ENCODE measurements around the gene FZD8.

Gene FZD8

DNA sequence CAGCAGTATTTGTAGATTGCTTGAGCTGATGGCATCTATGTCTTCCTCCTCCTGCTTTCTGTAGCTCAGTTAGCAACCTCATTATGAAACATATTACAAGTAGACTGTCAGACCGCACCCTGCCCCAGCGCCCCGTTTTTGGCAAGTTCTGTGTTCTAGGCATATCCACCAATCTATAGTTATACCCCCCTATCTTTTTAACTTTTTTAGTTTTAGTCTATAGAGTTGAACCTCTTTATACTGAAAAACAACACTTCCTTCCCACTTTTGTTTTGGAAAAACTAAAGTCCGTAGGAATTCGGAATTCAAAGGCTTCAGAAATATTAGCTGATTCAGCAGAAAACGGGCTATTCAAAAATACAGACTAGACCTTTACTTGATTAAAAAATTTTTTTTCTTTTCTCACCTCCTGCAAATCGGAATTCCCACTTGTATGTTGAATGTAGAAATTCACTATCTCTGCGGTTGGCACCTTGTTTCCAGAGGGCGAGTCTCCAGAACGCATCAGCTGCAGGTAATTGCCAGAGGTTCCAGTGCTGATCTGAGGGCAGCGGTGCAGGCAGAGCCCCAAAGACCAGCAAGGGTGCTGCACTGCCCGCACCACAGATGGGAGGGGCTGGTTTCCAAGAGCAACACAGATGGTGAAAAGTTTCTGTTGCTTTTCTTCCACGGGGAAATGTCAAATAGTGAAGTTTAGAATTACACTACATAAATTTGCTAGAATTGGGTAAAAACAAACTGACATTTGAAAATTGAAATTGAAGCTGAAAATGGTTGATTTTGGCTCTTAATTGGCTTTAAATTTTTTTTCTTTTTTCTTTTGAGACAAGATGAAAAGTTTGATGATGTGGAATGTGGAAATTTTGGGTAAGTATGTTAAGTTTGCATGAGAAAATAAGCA lies 2.2 kb upstream of the FZD8 start:
- ATAC-seq = no peak
- TF ChIP-seq CSRNP3 (CRISPR knock-in tag; IDR thresholded peaks at IDR 0.05) (no peak), OSR1 (CRISPR knock-in tag; IDR thresholded peaks at IDR 0.05) (no peak), ZNF8 (CRISPR knock-in tag; IDR thresholded peaks at IDR 0.05) (no peak), BACH2 (CRISPR knock-in tag; IDR thresholded peaks at IDR 0.05; ENCODE audit: borderline replicate concordance) (no peak), PPARA (CRISPR knock-in tag; IDR thresholded peaks at IDR 0.05; ENCODE audit: borderline replicate concordance) (no peak), SNAI2 (CRISPR knock-in tag; IDR thresholded peaks at IDR 0.05) (no peak), ZFP3 (CRISPR knock-in tag; IDR thresholded peaks at IDR 0.05) (no peak), TOX (CRISPR knock-in tag; IDR thresholded peaks at IDR 0.05; ENCODE audit: borderline replicate concordance) (no peak), ZC3H10 (CRISPR knock-in tag; IDR thresholded peaks at IDR 0.05) (no peak), ZNF565 (CRISPR knock-in tag; conservative IDR thresholded peaks at IDR 0.05; ENCODE audit: low read depth) (no peak), ESRRG (CRISPR knock-in tag; IDR thresholded peaks at IDR 0.05) (no peak), ISL1 (CRISPR knock-in tag; IDR thresholded peaks at IDR 0.05) (no peak)
- TF ChIP-seq, protein P1, sequence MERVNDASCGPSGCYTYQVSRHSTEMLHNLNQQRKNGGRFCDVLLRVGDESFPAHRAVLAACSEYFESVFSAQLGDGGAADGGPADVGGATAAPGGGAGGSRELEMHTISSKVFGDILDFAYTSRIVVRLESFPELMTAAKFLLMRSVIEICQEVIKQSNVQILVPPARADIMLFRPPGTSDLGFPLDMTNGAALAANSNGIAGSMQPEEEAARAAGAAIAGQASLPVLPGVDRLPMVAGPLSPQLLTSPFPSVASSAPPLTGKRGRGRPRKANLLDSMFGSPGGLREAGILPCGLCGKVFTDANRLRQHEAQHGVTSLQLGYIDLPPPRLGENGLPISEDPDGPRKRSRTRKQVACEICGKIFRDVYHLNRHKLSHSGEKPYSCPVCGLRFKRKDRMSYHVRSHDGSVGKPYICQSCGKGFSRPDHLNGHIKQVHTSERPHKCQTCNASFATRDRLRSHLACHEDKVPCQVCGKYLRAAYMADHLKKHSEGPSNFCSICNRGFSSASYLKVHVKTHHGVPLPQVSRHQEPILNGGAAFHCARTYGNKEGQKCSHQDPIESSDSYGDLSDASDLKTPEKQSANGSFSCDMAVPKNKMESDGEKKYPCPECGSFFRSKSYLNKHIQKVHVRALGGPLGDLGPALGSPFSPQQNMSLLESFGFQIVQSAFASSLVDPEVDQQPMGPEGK (CRISPR knock-in tag; IDR thresholded peaks at IDR 0.05; ENCODE audit: borderline replicate concordance) = no peak
- TF ChIP-seq, protein P2, sequence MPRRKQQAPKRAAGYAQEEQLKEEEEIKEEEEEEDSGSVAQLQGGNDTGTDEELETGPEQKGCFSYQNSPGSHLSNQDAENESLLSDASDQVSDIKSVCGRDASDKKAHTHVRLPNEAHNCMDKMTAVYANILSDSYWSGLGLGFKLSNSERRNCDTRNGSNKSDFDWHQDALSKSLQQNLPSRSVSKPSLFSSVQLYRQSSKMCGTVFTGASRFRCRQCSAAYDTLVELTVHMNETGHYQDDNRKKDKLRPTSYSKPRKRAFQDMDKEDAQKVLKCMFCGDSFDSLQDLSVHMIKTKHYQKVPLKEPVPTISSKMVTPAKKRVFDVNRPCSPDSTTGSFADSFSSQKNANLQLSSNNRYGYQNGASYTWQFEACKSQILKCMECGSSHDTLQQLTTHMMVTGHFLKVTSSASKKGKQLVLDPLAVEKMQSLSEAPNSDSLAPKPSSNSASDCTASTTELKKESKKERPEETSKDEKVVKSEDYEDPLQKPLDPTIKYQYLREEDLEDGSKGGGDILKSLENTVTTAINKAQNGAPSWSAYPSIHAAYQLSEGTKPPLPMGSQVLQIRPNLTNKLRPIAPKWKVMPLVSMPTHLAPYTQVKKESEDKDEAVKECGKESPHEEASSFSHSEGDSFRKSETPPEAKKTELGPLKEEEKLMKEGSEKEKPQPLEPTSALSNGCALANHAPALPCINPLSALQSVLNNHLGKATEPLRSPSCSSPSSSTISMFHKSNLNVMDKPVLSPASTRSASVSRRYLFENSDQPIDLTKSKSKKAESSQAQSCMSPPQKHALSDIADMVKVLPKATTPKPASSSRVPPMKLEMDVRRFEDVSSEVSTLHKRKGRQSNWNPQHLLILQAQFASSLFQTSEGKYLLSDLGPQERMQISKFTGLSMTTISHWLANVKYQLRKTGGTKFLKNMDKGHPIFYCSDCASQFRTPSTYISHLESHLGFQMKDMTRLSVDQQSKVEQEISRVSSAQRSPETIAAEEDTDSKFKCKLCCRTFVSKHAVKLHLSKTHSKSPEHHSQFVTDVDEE (CRISPR knock-in tag; IDR thresholded peaks at IDR 0.05) = no peak

- ATAC-seq = peak; percentile 28
- TF ChIP-seq ISL1 (CRISPR knock-in tag; IDR thresholded peaks at IDR 0.05) = no peak
- no peak for TF ChIP-seq PPARA (CRISPR knock-in tag; IDR thresholded peaks at IDR 0.05; ENCODE audit: borderline replicate concordance)
- no peak for TF ChIP-seq CSRNP3 (CRISPR knock-in tag; IDR thresholded peaks at IDR 0.05)
- TF ChIP-seq BACH2 (CRISPR knock-in tag; IDR thresholded peaks at IDR 0.05; ENCODE audit: borderline replicate concordance) = no peak
- no peak for TF ChIP-seq ZNF565 (CRISPR knock-in tag; conservative IDR thresholded peaks at IDR 0.05; ENCODE audit: low read depth)
- TF ChIP-seq TCF4 (CRISPR knock-in tag; IDR thresholded peaks at IDR 0.05; ENCODE audit: borderline replicate concordance) = no peak
- no peak for TF ChIP-seq CSDC2 (CRISPR knock-in tag; IDR thresholded peaks at IDR 0.05)
- TF ChIP-seq TOX (CRISPR knock-in tag; IDR thresholded peaks at IDR 0.05; ENCODE audit: borderline replicate concordance) = no peak
- TF ChIP-seq ZNF70 (CRISPR knock-in tag; IDR thresholded peaks at IDR 0.05) = no peak
- no peak for TF ChIP-seq ZNF8 (CRISPR knock-in tag; IDR thresholded peaks at IDR 0.05)
- TF ChIP-seq ZC3H10 (CRISPR knock-in tag; IDR thresholded peaks at IDR 0.05) = no peak
- TF ChIP-seq ARNTL (CRISPR knock-in tag; IDR thresholded peaks at IDR 0.05; ENCODE audit: borderline replicate concordance, low read depth) = no peak
Measured at GRCh38 chr10:35643151-35644049, 1.3 kb upstream of the FZD8 start.

- peak; percentile 10; the same call in 2 of the 3 replicates for ATAC-seq
- TF ChIP-seq SNAI2 (CRISPR knock-in tag; IDR thresholded peaks at IDR 0.05) (no peak), ZC3H10 (CRISPR knock-in tag; IDR thresholded peaks at IDR 0.05) (no peak), ESRRG (CRISPR knock-in tag; IDR thresholded peaks at IDR 0.05) (no peak), TOX (CRISPR knock-in tag; IDR thresholded peaks at IDR 0.05; ENCODE audit: borderline replicate concordance) (no peak), ARNTL (CRISPR knock-in tag; IDR thresholded peaks at IDR 0.05; ENCODE audit: borderline replicate concordance, low read depth) (no peak)
Measured at GRCh38 chr10:35642793-35643114, 658 bp upstream of the FZD8 start.

All from SK-N-SH treated with all-trans-retinoic acid at 6 μM for 48 hours (cell line).